GM21390 (cell line): ENCODE data around the gene SEMA7A.

Experiments
- ATAC-seq: cut with Tn5 transposase; IDR thresholded peaks from one replicate; pipeline ENCODE4 v1.9.1; 2021; ENCODE audit not compliant: unreplicated experiment

SEMA7A gene

GRCh38 chr15:74389241-74390048 lies 44.3 kb downstream of the SEMA7A start:
- no peak for ATAC-seq

DNA sequence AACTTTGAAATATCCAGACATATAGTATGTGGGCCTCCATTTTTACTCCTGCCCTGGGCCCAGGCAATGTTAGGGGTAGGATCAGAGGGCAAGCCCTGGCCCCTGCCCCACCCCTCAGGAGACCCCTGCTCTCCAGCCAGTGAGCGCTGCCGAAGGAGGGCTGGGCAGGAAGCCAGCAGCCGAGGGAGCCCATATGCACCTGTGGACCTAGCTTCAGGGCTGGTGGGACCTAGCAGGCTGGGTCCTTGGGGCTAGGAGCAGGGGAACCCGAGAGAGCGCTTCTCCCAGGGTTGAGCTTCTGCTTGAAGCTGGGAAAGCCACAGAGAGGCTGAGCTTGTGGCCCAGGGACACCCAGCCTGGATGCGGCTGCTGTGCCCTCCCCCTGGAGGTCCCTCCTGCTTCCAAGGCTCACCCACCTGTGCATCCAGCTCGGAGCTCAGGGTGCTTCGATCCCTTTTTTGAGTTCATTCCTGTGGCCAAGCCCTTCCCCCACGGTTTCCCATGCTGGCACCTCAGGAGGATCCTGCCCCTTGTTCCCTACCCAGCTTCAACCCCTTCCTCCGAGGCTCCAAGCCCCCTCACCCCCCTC lies 45.3 kb downstream of the SEMA7A start:
- no peak for ATAC-seq

DNA sequence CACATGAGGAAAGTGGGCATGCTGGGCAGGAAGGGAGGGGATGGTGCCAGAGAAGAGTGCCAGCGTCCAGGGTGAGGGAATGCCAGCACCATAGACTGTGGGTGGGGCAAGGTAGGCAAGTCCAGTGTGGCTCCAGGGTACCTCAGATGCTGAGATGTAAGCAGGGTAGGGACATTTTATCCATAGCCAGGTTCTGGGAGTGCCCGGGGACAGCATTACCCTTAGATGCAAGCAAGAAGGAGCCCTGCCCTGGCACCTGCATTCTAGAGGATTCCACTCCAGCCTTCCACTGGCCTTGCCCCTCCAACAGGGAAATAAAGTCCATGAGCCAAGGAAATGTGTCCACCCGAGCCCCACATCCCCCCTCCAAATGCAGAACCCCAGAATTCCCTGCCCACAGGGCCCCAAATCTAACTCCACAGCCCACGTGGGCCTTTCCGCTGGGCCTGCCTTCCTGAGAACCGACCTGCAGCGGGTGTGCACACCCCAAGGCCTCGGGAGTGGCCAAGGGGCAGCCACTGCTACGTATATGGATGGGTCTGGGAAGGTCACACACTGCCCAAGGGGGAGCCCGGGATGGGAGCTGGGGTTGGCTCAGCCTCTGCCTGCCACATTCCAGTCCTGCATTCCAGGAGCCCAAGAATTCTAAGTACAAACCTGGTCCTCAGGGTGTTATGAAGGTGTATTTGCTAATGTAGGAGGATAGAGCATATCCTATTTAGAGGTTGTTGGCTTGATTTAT lies 46.0 kb downstream of the SEMA7A start:
- ATAC-seq, result no peak

GRCh38 chr15:74387141-74387541 lies 46.6 kb downstream of the SEMA7A start:
- no peak for ATAC-seq

- ATAC-seq, result no peak
These were observed 47.1 kb downstream of the SEMA7A start for GRCh38 chr15:74386496-74387140.

DNA sequence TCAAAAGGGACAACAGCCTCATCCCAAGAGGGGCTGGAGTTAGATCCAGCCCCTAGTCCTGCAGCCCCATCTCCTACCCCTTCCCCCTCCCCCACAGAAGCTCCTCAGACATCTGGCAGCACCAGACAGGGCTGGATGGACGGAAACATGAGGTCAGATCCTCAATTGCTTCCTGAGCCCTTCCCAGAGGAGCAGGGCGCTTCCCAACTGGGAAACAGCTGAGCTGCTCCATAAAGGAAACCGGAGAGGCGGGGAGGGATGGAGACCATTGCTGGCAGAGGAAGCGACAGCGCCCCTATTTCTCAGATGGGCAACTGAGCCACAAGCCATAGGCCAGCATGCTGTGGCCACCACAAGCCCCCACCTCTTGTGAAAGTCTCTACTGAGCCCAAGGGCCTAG lies 48.0 kb downstream of the SEMA7A start:
- no peak for ATAC-seq

DNA sequence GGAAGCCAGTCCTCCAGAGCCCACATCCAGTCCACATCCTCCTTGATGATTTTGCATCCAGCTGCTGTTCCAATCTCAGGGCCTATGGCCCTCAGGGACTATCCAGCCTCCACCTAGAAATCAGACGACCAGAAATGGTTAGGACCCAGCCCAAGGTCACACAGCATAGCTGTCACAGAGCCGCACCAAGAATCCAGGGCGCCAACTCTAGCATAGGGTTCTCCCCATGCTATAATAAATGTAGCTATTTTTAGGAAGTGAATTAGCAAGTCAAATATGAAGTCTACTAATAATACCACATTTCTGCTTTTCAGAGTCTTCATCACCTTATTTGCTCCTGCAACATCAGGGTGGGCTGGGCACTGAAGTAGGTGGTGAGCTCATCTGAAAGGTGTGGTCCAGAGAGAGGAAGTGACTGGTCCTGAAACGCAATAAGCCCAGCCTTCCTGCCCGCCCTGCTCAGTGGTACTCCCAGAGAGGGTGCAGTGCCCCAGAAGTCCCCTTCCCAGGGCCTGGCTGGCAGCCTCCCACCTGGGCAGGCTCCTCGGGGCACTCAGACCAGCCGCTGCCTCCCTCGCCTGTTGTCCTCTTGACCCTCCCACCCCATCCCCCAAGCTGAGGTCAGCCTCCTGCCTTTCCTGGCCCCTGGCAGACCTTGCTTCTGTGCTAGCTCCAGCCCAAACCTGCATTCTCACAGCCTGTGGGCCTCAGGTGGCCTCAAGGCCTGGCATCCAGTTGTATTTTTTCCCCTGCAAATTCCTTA lies 48.7 kb downstream of the SEMA7A start:
- peak; percentile 55 for ATAC-seq

- no peak for ATAC-seq
These were observed 49.2 kb downstream of the SEMA7A start for GRCh38 chr15:74384566-74384880.

DNA sequence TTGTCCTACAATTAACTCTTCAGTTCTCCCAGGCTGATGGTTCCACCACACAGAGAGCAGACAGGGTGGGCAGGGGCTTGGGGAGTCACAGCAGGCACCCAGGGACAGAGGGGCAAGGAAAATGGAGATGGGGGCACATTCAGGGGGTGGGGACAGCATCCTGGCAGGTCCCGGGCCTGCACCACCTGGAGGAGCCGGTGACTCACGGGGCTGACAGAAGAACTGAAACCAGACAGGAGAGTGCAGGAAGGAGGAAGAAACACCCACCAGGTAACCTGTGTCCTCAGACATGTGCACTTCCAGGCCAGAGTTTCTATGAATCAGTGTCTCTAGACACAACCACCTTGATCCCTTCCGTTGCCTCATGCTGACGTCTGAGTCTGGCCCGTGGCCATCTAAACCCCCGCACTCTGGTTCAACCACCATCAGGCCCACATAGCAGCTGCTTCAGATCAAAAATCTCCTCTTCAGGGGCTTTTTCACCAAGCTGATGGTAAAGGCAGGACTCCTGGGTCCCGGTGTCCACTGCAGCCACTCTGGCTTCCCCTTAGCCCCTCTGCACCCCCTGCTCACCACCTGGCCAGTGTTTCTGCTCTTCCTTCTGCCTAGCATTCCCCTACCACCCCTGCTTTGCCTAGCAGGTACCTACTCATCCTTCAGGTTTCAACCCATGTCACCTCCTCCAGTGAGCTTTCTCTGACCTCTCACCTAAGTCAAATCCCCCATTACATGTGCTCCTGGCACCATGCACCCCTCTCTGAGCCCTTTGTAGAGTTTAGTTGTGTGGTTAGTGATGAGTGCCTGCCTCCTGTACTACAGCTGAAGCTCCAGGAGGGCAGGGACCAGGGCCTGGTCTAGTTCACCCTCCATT lies 49.8 kb downstream of the SEMA7A start:
- ATAC-seq, result peak; percentile 43

DNA sequence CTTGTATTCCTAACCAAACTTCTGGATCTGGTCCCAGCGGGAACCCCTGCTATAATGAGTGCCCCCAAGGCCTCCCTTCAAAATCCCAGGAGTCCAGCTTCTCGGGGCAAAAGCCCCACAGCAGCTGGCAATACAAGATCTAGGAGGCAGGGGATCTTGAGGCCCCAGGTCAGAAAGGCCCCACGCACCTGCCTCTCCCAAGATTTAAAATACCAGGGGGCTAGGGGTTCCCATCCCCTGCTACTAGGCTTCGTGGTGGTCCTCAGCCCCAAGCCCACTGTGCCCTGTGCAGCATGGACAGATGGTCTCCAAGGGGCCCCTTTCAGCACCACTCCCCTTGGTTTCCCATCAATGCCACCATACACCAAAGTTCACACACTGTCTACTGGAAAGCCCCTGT lies 50.5 kb downstream of the SEMA7A start:
- no peak for ATAC-seq

DNA sequence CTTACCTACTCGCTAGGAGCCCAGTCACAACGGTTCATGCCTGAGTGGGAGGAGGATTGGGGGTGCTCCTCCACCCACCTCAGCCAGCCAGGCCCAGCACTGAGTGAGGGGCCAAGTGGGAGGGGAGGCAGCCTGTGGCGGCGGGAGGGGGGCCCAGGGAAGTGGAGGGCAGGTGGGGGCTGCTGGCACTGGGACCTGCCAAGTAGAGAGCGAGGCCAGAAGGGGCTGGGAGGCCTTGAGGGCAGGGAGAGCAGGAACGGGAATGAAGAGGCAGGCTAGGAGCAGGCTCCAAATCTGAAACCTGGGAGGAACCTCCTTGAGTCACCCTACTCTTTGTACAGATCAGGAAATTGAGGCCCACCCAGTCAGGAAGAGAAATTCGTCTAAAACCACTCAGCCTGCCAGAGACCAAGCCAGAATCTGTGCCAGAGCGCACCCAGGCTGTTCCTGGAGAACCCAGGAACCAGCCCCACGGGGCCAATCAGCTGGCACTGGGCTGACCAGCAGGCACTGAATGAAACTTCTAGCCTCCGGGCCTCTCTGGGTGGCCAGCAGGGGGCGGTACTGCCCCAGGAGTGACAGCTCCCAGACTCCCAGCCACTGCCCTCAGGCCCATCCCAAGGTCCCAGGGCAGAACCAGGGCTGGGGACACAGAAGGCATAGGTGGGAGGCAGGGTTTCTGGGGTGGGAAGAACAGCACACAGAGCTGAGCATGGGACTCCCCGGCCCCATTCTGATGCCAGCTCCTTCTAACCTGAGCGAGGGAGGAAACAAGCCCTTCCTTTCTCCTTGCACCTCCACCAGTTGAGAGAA lies 51.5 kb downstream of the SEMA7A start:
- ATAC-seq, result peak; percentile 34

DNA sequence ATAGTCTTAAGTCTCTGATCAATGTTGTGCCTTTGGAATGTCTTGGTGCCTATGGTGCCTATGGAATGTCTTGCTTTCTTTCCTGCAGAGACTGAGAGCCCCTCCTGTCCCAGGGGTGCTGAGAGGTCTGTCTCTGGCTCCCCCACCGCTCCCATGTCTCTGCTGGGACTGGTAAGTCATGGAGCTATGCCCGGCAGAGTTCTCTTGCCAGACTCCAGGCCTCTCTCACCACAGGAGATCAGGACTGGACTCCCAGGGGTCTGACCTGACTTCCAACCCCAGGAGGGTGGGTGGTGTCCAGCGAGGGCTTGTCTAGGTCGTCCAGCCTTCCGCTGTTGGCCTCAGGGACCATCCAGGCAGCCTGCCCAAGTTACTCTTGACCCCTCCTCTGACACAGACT lies 52.3 kb downstream of the SEMA7A start:
- ATAC-seq, result no peak

DNA sequence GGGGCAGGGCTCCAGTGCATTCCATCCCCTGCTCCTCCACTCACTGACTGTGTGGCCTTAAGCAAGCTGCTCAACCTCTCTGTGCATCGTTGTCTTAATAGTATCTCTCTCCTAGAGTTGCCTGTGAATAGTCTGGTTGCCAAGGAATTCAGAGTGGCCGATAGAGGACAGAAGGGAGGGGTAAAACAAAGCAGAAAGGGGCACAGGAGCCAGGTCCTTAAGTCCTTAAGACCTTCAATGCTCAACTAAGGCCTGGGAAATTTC lies 52.6 kb downstream of the SEMA7A start:
- ATAC-seq, result no peak

DNA sequence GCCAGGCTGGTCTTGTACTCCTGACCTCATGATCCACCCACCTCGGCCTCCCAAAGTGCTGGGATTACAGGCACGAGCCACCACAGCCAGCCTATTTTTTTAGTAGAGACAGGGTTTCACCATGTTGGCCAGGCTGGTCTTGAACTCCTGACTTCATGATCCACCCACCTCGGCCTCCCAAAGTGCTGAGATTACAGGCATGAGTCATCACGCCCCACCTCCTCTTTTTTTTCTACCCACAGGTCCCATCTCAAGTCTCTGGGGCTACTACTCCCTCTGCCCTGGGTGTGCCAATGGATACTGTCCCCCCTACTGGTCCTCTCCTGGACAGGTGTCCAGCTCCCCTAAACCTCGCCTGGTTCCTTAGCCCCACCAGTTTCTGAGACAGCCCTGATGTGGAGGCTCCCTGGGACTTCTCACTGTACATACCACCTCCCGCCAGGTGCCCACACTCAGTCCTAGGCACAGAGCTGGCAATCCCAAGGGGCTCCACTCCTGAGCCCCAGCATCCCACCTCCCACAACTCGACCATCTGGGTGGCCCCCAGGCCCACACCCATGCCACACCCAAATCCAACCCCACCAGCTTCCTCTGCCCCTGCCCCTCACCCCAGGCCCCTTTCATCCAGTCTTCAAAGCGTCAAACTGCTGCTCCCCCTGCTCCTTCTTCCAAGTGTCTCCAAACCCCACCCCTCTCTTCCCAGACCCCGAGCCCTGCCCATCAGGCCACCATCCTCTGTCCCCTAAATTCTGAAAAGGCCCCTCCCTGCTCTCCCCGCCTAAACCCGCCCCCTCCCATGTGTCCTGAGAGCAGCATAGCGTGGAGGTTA lies 53.2 kb downstream of the SEMA7A start:
- no peak for ATAC-seq

GRCh38 chr15:74378848-74379247 lies 54.9 kb downstream of the SEMA7A start:
- ATAC-seq, result no peak

GRCh38 chr15:74377831-74378766 lies 55.7 kb downstream of the SEMA7A start:
- ATAC-seq, result no peak

- no peak for ATAC-seq
These were observed 56.8 kb downstream of the SEMA7A start for GRCh38 chr15:74376825-74377581.
